AG10803 (cell line): ENCODE measurements around the gene ZNF22.

Source experiments
- DNase-seq: peaks from one replicate; pipeline ENCODE4 v3.0.0; 2010; ENCODE audit warnings: low read depth
- H3K4me3 ChIP-seq: 2 replicates; pipeline ENCODE4 v1.5.1; 2011; ENCODE audit warnings: mild to moderate bottlenecking, low read length, control low read depth
- TF ChIP-seq, protein P1 (sequence below): conservative IDR thresholded peaks from 2 replicates; pipeline ENCODE4 v1.5.1; 2011; ENCODE audit warnings: mild to moderate bottlenecking, low read length, control low read depth, inconsistent platforms

Gene ZNF22

DNA sequence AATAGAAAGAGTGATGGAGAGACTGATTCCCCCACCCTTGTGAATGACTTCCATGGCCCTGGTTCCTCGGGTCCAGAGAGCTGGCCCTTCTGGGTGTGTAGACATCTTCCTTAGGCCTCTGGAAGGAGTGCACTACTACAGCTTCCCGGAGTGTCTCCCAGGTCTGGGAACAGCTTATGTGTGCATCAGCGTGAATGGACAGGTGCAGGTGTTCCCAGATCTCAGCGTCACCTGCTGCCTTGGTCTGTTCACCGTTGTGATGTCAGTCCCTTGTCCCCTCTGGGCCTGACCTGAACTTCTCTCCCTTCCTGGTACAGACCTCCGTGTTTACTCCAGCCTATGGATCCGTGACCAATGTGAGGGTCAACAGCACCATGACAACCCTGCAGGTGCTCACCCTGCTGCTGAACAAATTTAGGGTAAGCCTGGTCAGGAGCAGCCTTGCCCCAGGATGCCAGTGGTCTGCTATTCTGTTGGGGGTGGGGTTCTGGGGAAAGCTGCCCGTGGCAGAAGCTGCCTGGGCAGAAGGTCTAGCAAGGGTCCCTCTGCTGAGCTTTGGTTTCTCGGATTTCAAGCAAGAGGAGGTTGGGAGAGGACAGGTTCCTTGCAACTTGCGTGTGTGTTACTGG lies 11.7 kb upstream of the ZNF22 start:
- no peak for DNase-seq
- H3K4me3 ChIP-seq = no peak overlapping the region
- TF ChIP-seq, protein P1, sequence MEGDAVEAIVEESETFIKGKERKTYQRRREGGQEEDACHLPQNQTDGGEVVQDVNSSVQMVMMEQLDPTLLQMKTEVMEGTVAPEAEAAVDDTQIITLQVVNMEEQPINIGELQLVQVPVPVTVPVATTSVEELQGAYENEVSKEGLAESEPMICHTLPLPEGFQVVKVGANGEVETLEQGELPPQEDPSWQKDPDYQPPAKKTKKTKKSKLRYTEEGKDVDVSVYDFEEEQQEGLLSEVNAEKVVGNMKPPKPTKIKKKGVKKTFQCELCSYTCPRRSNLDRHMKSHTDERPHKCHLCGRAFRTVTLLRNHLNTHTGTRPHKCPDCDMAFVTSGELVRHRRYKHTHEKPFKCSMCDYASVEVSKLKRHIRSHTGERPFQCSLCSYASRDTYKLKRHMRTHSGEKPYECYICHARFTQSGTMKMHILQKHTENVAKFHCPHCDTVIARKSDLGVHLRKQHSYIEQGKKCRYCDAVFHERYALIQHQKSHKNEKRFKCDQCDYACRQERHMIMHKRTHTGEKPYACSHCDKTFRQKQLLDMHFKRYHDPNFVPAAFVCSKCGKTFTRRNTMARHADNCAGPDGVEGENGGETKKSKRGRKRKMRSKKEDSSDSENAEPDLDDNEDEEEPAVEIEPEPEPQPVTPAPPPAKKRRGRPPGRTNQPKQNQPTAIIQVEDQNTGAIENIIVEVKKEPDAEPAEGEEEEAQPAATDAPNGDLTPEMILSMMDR = no peak

DNA sequence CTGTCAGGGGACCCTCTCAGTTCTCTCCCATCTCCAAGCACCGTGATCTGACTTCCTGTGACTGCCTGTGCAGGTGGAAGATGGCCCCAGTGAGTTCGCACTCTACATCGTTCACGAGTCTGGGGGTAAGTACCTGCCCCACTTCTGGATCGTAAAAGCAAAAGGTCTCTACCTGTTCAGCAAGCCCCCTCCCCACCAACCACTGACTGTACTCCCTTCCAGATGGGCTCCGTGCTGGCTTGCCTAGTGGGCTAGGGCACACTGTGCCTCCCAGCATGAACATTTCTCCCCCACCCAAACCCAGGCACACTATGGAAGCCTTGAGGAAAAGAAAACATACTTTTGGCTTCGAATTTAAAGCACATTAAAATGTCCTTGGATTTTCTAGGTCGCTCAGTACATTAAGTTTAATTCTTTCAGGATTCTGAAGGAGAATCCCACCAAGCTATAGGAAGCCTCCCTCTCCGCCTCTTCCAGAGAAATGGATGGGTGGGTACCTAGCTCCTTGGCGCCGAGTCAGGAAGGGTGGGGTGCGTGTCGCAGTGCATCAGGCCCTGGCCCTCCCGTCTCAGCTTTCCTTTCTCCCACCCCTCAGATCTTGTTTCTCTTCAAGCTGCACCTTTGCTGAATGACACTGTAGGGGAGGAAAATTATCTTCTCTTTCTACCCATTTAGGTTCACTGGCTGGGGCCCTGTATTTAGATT lies 11.0 kb upstream of the ZNF22 start:
- TF ChIP-seq, protein P1 = no peak
- no peak overlapping the region for H3K4me3 ChIP-seq
- DNase-seq = no peak

- no peak overlapping the region for H3K4me3 ChIP-seq
- DNase-seq = no peak
- TF ChIP-seq, protein P1 = no peak
Measured at GRCh38 chr10:44990302-44990655, 10.4 kb upstream of the ZNF22 start.

GRCh38 chr10:44990965-44991364 lies 9.8 kb upstream of the ZNF22 start:
- TF ChIP-seq, protein P1 = no peak
- no peak for DNase-seq
- H3K4me3 ChIP-seq = no peak overlapping the region

DNA sequence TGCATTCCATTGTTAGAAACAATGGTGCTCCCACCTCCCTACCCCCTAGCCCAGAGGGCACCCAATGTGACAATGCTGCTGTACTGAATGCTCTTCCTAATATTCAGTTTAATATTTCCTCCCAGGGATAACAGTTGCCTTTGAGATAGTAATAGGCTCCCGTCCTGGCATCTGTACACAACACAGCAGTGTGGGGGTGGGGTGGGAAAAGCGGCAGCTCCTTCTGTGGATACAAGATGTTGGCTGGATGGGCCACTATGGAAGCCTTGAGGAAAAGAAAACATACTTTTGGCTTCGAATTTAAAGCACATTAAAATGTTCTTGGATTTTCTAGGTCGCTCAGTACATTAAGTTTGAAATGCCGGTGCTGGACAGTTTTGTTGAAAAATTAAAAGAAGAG lies 9.2 kb upstream of the ZNF22 start:
- DNase-seq = no peak
- no peak overlapping the region for H3K4me3 ChIP-seq
- TF ChIP-seq, protein P1 = no peak

- no peak for DNase-seq
- TF ChIP-seq, protein P1 = no peak
- no peak overlapping the region for H3K4me3 ChIP-seq
Measured at GRCh38 chr10:44992070-44992731, 8.5 kb upstream of the ZNF22 start.
